HG03135 (cell line): ENCODE results near the gene SSR3.
"Not testable (repeated sequence)": the region's sequence is repeated elsewhere in the genome, so short reads cannot be mapped to it uniquely, and the experiment has no call there.

ENCODE experiments used
- ATAC-seq: cut with Tn5 transposase; IDR thresholded peaks from one replicate; pipeline ENCODE4 v1.9.1; 2021; ENCODE audit warnings: mild to moderate bottlenecking, moderate library complexity; ENCODE audit not compliant: unreplicated experiment

Gene SSR3

GRCh38 chr3:156554842-156555687 is at the start of gene SSR3:
Gene SSR3 (minus strand): TSS chr3:156555117. CDS start chr3:156555089, 28 bp downstream.
- ATAC-seq = peak; percentile 99

GRCh38 chr3:156604064-156604641 is 49.2 kb upstream of the SSR3 start:
- ATAC-seq = no peak

GRCh38 chr3:156603379-156604017 is 48.6 kb upstream of the SSR3 start:
- ATAC-seq = no peak

- no peak for ATAC-seq
Measured at GRCh38 chr3:156602424-156602823, 47.5 kb upstream of the SSR3 start.

GRCh38 chr3:156601497-156601896 is 46.6 kb upstream of the SSR3 start:
- ATAC-seq = no peak

- no peak for ATAC-seq
Measured at GRCh38 chr3:156600834-156601233, 45.9 kb upstream of the SSR3 start.

- ATAC-seq = no peak
Measured at GRCh38 chr3:156599089-156599874, 44.4 kb upstream of the SSR3 start.

- no peak for ATAC-seq
Measured at GRCh38 chr3:156598413-156598812, 43.5 kb upstream of the SSR3 start.

GRCh38 chr3:156594219-156594683 is 39.3 kb upstream of the SSR3 start:
- no peak for ATAC-seq

GRCh38 chr3:156593814-156594213 is 38.9 kb upstream of the SSR3 start:
- no peak for ATAC-seq

GRCh38 chr3:156589806-156590205 is 34.9 kb upstream of the SSR3 start:
- not testable (repeated sequence) for ATAC-seq

- ATAC-seq = no peak
Measured at GRCh38 chr3:156587760-156588069, 32.8 kb upstream of the SSR3 start.

GRCh38 chr3:156586905-156587759 is 32.2 kb upstream of the SSR3 start:
- ATAC-seq = no peak

GRCh38 chr3:156583469-156583868 is 28.6 kb upstream of the SSR3 start:
- ATAC-seq = no peak

GRCh38 chr3:156582532-156583183 is 27.7 kb upstream of the SSR3 start:
- ATAC-seq = peak; percentile 79

- ATAC-seq = no peak
Measured at GRCh38 chr3:156581954-156582353, 27.0 kb upstream of the SSR3 start.

GRCh38 chr3:156581033-156581432 is 26.1 kb upstream of the SSR3 start:
- no peak for ATAC-seq

- no peak for ATAC-seq
Measured at GRCh38 chr3:156579427-156579851, 24.5 kb upstream of the SSR3 start.

GRCh38 chr3:156577736-156578135 is 22.8 kb upstream of the SSR3 start:
- ATAC-seq = no peak
